ENCODE measurements around the gene XPC.

- TF ChIP-seq ZSCAN5A (tag by site-specific recombination; IDR thresholded peaks at IDR 0.05) (no peak), ZBTB11 (tag by site-specific recombination; conservative IDR thresholded peaks at IDR 0.05; ENCODE audit: low read depth) (no peak), ZNF146 (tag by site-specific recombination; IDR thresholded peaks at IDR 0.05) (no peak), CTCF (tag by site-specific recombination; IDR thresholded peaks at IDR 0.05) (no peak), PRDM10 (tag by site-specific recombination; IDR thresholded peaks at IDR 0.05) (no peak), PBX3 (CRISPR knock-in tag; IDR thresholded peaks at IDR 0.05) (no peak), INSM2 (tag by site-specific recombination; IDR thresholded peaks at IDR 0.05) (no peak), ZNF558 (tag by site-specific recombination; IDR thresholded peaks at IDR 0.05) (no peak), ZNF707 (tag by site-specific recombination; IDR thresholded peaks at IDR 0.05) (no peak), ZNF362 (tag by site-specific recombination; IDR thresholded peaks at IDR 0.05) (no peak)
Measured at GRCh38 chr3:14131134-14131533, 47.3 kb downstream of the XPC start.

Data from HEK293 (cell line).